Choroid plexus epithelial cell (primary cell): ENCODE data around the gene FAR2.
"Not testable (repeated sequence)": the region's sequence is repeated elsewhere in the genome, so short reads cannot be mapped to it uniquely, and the experiment has no call there.

ENCODE experiments used
- DNase-seq: peaks from one replicate; pipeline ENCODE4 v3.0.0-alpha.2; 2010; ENCODE audit warnings: low read depth
- H3K4me3 ChIP-seq: 2 replicates; pipeline ENCODE4 v1.5.1; 2011; ENCODE audit warnings: low read depth, mild to moderate bottlenecking, control low read depth, low read length, moderate library complexity
- TF ChIP-seq, protein P1 (sequence below): conservative IDR thresholded peaks from 2 replicates; pipeline ENCODE4 v1.5.1; 2011; ENCODE audit warnings: low read depth, mild to moderate bottlenecking, control low read depth, inconsistent platforms, low read length, moderate library complexity

Gene FAR2

DNA sequence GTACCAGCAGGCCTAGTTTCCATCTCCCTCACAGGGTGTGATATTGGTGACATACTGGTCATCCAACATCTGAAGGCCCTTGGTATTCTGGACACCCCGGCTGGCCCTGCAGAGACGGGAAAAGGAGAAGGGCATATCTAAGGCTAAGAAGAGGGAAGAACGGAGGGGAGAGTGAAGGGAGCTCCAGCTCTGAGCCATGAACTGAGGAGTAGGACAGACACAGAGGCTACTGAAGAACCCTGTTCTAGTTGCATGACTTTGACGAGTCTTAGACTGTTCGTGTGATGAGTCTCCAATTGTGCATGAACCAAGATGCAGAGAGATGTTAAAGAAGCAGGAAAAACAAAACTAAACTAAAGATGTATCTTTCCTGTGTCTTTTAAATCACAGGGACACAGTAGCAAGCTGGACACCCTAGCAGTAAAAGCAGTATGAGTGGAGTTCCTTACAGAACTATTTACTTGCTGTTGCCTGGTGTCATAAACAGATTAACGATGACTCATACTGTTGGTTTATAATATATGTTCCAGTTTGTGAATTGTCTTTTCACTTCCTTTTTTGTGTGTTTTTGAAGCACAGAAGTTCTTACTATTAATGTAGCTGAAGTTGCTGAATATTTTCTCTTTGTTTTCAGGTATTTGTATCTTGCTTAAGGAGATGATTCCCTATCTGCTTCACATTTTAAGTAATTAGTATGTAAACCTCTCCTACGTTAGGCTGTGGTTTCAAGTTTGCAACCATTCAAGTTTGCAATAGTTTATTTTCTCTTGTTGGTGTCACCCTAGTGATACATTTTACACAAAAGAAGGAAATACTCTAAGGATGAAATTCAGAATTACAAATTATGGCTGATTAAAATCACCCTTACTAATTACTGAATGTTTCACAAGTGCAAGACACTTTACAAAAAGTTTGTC, 15.7 kb downstream of the FAR2 start:
- TF ChIP-seq, protein P1, sequence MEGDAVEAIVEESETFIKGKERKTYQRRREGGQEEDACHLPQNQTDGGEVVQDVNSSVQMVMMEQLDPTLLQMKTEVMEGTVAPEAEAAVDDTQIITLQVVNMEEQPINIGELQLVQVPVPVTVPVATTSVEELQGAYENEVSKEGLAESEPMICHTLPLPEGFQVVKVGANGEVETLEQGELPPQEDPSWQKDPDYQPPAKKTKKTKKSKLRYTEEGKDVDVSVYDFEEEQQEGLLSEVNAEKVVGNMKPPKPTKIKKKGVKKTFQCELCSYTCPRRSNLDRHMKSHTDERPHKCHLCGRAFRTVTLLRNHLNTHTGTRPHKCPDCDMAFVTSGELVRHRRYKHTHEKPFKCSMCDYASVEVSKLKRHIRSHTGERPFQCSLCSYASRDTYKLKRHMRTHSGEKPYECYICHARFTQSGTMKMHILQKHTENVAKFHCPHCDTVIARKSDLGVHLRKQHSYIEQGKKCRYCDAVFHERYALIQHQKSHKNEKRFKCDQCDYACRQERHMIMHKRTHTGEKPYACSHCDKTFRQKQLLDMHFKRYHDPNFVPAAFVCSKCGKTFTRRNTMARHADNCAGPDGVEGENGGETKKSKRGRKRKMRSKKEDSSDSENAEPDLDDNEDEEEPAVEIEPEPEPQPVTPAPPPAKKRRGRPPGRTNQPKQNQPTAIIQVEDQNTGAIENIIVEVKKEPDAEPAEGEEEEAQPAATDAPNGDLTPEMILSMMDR: no peak
- peak; percentile 87 for DNase-seq
- H3K4me3 ChIP-seq: no peak overlapping the region

DNA sequence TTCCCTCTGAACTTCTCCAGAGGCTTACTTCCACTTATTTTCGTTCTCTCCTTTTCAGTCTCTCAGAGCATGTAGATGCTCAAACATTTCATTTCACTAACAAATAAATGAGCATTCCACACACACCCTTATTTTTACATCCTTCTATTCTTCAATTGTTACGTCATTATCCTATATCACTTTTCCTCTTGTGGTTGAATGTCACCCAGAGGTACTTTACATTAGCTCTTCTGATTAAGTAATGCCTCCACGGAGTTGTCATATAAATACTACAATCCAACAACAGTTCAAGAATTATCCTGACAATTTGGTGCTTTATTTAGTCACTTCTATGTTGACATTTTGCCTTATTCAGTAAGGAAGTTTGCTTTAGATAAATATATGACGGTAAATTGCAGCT, 18.4 kb downstream of the FAR2 start:
- TF ChIP-seq, protein P1: no peak
- no peak for DNase-seq
- H3K4me3 ChIP-seq: no peak overlapping the region

- H3K4me3 ChIP-seq: no peak overlapping the region
- TF ChIP-seq, protein P1: no peak
- DNase-seq: no peak
These were observed 18.9 kb downstream of the FAR2 start for GRCh38 chr12:29167988-29168387.

DNA sequence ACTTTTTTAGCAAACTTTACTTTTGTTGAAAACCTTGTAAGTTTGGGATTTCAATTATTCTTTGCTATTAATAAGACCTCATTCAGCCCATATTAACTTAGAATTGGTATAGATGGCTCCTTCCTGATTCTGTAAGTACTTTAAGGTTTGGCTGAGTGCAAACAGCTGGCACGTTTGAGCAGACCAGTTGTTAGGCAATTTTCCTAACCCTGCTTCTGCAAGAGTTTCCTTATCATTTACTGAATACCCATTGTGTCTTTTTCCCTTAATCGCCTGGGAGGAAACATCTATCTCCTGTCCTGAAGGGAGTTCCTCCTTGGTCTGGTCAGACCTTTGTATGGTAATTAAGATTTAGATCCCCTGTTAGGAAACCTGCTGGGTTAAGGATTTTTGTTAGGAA, 20.9 kb downstream of the FAR2 start:
- not testable (repeated sequence) for H3K4me3 ChIP-seq, DNase-seq

GRCh38 chr12:29170478-29171084, 21.5 kb downstream of the FAR2 start:
- DNase-seq, H3K4me3 ChIP-seq: not testable (repeated sequence)

DNA sequence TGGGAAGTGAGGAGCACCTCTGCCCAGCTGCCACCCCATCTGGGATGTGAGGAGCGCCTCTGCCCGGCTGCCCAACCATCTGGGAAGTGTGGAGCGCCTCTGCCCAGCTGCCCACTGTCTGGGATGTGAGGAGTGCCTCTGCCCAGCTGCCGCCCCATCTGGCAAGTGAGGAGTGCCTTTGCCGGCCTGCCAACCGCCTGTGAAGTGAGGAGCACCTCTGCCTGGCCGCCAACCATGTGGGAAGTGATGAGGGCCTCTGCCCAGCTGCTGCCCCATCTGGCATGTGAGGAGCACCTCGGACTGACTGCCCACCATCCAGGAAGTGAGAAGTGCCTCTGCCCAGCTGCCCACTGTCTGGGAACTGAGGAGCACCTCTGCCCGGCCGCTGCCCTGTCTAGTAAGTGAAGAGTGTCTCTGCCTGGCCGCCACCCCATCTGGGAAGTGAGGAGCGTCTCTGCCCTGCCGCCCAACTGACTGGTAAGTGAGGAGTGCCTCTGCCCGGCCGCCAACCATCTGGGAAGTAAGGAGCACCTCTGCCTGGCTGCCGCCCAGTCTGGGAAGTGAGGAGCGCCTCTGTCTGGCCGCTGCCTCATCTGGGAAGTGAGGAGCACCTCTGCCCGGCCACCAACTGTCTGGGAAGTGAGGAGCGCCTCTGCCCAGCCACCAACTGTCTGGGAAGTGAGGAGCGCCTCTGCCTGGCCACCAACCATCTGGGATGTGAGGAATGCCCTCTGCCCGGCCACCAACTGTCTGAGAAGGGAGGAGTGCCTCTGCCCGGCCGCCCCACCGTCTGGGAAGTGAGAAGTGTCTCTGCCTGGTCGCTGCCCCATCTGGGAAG, 22.6 kb downstream of the FAR2 start:
- no peak for DNase-seq

GRCh38 chr12:29176941-29177340, 27.9 kb downstream of the FAR2 start:
- DNase-seq: peak; percentile 86
- TF ChIP-seq, protein P1: no peak
- H3K4me3 ChIP-seq: no peak overlapping the region

More for the DNA sequence above, 22.6 kb downstream of the FAR2 start:
- H3K4me3 ChIP-seq: no peak overlapping the region
- TF ChIP-seq, protein P1: no peak

DNA sequence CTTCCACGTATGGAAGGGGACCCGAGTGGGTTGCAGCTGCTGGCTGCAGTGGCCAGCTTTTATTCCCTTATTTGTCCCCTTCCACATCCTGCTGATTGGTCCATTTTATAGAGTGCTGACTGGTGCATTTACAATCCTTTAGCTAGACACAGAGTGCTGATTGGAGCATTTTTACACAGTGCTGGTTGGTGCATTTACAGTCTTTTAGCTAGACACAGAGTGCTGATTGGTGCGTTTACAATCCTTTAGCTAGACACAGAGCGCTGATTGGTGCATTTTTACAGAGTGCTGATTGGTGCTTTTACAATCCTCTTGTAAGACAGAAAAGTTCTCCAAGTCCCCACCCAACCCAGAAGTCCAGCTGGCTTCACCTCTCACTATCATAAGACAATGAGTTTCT, 33.2 kb downstream of the FAR2 start:
- DNase-seq: not testable (repeated sequence)

More for the DNA sequence above, 33.2 kb downstream of the FAR2 start:
- H3K4me3 ChIP-seq: not testable (repeated sequence)
